Cortex of kidney (tissue), 1 donor: ENCODE data around the gene RAPGEF4.
"Not testable (repeated sequence)": the region's sequence is repeated elsewhere in the genome, so short reads cannot be mapped to it uniquely, and the experiment has no call there.

Experiments used
- DNase-seq: peaks from one replicate; lab custom pipeline; 2025; lab: John Stamatoyannopoulos, UW

The RAPGEF4 gene

DNA sequence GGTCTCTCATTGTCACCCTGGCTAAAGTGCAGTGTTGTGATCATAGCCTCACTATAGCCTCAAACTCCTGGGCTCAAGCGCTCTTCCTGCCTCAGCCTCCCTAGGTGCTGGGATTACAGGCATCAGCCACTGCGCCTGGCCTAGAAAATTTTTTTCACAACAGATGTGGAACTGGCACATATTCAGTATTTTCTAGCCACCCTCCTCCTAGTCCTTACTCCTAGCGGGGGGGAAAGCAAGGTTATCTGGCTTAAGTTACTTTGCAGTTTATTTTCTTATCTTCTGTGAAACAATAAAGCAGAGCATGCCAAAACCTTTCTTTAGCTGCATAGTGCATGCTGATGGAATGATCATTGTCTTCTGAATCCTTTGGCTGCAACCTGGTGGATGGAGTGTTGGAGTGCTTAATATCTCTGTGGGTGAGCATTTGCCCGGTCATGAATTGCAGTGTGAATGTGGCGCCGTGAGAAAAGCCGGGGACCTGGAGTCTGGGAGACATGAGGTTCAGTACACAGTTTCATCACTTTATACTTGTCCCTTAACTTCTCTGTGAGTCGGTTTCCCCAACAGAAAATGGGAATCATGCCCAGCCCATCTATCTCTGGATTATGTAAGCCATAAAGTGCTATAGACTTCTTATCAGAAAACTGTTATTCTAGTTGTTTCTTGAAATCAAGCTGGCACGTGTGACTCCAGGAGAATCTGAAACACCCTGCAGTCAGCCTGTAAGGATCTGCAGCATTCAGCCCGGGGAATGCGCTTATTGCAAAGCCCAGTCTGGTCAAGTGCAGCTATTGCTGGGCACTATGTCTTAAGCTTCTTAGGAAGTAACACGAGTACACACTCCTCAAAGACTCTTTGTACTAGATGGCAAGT lies 301.8 kb downstream of the RAPGEF4 start:
- DNase-seq: no peak

DNA sequence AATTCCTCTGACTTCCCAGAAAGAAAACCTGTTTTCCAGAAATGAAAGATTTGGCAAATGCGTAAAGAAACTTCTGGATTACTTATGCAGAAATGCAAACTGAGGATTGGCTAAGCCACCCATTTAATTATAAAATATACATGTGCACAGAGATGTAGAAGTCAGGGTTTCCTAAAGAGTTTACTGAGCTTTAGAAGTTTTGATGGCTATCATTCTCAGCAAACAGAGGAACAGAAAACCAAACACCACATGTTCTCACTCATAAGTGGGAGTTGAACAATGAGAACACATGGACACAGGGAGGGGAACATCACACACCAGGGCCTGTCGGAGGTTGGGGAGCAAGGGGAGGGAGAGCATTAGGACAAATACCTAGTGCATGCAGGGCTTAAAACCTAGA lies 302.6 kb downstream of the RAPGEF4 start:
- DNase-seq: not testable (repeated sequence)

DNA sequence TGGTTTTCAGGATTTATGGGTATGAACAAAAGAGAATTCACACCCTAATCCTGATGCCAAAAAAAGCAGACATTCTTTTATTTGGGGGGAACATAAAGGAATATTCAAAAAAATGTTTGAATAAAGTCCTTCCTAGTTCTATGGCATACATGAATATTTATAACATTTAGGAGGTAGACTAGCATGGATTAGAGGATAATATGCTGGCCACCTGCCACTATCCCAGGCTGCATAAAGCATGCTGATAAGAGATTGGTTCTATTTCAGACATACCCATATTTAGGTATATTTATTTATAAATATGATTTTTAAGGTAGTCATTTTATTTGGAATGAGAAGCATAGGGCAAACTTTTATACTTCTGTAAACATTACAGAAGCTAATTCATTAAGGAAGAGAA lies 305.1 kb downstream of the RAPGEF4 start:
- no peak for DNase-seq

DNA sequence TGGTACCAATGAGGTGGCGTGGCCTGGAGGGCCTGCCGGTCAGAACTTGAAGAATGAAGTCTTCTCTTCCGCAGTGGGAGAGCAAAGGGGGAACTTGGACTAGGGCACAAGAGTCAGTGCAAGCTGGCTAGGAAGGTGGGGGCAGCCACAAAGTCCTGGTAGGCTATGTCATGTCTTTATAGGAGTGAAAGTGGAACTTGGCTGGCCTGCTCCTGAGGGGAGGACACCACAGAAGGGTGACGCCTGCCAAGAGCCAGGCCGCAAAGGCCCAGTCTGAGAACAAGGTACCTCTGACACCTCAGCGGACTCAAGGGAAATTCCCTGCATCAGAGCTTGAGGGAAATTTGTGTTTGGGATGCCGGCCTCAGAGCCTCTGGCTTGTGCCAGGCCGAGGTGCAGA lies 307.8 kb downstream of the RAPGEF4 start:
- DNase-seq: no peak

DNA sequence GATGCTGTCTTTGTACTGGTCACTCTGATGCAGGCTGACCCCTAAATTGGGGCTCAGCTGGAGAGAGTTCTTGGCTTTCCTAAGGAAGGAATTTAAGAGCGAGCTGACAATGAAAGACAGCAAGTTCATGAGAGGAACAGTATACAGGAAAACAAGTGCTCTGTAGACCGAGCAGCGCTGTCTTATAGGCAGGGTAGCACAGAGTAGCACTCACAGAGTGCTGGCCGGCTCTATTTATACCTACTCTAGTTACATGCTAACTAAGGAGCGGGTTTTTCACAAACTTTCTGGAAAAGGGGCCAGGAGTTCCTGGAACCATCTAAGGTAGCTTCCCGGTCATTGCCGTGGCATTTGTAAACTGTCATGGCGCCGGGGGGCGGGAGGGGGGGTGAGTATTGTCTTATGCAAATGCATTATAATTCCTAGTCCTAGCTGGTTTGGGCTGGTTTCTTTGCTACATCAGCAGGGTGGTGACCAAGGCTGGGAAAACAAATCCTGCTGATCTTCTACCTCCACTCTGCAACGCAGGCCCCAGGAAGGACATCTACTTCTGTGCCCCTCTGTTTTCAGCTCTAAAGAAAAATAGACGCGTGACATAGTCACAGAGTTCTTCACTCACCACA lies 308.4 kb downstream of the RAPGEF4 start:
- no peak for DNase-seq

DNA sequence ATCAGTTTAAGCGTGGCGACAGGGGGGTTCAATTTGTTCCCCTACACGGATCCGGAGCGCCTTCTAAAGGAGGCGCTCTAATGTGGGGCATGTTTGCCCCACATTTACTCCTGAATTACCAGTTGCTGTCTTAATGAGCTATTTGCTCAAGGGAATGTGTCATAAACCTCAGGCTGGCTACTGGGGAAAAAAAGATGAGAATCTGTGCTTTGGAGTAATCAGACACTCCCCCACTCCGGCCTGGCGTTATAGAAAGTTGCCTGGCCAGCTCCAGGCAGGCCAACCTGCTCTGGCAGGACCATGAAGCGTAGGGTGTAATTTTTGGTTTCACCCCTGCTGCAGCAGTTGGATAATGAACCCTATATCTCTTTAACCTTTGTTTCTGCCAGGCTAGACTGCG lies 309.0 kb downstream of the RAPGEF4 start:
- no peak for DNase-seq

DNA sequence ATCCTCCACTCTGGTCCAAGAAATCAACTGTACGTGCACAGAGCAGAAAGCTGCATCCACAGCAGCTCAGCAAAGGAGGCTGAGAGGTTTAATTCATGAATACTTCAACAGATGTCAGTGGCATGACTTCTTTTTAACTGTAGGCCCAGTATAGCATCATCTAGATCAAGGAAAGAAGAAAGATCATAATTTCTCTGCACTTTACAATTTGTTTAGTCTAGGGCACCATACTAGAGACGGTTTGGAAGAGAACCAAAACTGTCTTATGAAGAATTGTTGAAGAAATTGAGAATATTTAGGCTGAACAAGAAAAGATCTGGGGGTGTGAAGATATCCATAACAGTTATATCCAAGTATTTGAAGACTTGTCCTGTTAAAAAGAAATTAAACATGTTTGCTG lies 309.5 kb downstream of the RAPGEF4 start:
- DNase-seq: no peak

DNA sequence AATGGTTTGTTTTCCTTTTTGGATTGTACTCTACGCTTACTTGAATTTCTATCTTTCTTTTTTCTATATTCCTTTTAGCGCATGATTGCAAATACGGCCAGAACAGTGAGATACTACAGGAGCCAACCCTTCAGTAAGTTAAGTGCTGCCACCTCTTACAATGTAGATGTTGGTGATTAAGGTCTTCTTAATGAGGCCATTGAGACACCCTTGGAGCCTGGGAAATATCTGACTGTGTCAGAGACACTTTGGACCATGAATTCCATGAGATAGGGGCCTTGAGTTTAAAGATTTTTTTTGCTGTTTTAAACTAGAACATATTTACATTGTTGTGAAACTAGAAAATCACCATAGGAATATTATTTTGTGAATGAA lies 312.9 kb downstream of the RAPGEF4 start:
- no peak for DNase-seq

DNA sequence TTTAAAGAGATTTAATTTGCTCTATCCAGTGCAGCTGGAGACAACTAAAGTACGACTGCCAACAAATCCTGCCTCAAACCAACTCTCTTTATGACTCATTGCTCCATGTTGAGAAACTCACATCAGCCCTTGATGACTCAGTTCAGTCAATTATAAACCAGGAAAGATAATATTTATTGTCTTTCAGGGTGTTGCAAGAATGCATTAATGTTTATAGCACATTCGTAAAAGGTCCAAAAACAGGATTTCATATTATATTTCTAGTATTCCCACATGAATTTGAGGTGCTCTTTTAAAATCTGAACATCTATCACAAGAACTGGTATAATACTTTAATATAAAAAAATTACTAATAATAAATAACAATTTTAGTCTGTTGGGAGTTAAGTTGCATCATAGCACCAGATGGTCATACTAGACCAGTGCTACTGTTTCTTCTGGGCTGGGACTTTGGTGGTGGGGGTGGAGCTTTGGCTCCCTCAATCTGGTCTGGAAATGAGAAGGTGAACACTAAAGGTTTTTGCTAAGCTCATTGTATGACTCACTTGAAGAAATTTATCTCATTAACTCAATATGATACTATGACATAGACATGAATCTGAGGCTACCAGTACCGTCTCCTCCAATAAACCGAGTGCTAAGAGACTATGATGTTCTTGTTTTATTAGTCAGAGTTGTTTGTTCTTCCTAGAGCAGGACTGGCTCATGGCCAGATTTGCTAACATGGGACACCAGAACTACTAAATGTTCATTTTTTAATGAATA lies 313.4 kb downstream of the RAPGEF4 start:
- DNase-seq: no peak

DNA sequence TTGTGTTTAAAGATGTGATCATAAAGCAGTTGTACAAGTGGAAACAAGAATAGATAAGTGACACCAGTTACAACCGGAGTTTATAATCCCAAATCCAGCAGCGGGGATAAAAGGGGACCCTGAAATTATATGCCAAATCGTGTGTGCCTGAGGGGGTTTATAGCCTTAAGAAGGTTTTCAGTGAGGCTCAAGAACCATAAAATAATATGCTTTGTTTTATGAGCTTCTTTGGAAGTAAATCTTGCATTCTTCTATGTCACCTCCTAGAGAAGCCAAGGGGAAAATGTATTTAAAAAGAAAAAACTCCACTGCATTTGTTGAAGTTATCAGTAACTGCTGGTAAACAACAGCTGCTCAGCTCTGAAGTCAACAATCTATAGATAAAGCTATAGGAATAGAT lies 314.2 kb downstream of the RAPGEF4 start:
- no peak for DNase-seq

DNA sequence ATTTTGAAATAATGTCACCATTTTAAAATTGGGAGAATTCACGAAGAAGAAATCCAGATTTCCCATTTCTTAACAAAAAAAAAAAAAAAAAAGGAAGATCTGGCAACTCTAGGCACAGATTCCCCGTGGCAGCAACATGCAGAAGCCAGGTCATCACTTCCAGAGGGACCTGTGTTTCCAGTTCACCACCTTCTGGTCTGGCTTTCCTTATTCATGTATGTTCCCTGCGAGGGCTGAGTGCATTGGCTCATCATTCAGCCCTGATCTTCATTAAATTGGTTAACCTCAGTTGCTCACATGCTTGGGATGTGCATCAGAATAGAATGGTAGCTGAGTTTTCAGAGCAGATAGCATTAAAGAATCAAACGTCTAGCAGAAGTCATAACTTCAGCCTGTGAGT lies 315.0 kb downstream of the RAPGEF4 start:
- no peak for DNase-seq

DNA sequence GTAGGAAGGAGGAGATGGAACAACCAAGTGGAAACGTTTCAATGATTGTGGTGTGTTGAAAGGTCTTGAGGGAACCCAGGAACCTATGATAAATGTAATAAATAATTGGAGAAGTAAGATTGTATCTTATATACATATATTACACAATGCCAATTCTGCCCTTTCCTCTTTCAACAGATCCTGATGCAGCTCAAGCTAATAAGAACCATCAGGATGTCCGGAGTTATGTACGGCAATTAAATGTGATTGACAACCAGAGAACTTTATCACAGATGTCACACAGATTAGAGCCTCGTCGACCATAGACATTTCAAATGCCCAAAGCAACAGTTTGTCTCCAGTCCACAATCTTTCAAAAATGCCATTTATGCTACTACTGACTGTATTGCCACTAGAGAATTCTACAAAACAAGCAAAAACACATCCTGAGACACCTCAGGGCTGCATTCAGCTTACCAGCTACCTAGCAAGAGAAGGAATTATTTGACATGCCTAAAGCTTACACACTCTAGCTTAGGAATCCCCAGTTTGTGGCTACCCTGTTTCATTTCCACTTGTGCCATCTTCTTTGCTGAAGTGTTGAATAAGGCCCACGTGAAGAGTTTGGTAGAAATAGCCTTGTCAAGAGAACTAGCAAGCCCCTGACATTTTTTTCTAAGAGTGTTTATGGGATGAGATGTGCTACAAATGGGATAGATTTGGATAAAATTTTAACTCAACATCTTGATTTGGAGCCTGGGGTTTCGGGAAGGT lies 316.0 kb downstream of the RAPGEF4 start:
- no peak for DNase-seq

DNA sequence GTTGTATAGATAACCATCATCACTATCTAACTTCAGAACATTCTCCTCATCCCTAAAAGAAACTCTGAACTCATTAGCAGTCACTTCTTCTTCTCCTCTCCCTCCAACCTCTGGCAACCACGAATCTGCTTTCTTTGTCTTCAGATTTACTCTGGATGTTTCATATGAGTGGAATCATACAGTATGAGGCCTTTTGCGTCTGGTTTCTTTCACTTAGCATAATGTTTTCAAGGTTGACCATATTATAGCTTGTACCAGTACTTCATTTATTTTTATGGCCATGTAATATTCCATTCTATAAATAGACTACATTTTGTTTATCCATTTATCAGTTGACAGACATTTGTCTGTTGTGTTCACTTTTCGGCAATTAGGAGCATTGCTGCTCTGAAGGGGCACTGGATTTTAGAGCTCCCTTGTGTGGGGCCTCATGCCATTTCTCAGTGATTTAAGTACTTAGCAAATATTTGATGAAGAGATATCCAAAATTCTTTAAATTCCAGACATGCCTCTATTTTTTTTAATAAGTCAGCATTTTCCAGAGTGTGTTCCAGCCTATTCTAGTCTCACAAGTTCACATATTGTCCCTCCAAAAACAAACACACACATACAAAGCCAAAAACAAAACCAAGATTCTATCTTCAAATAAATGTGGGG lies 317.5 kb downstream of the RAPGEF4 start:
- no peak for DNase-seq

DNA sequence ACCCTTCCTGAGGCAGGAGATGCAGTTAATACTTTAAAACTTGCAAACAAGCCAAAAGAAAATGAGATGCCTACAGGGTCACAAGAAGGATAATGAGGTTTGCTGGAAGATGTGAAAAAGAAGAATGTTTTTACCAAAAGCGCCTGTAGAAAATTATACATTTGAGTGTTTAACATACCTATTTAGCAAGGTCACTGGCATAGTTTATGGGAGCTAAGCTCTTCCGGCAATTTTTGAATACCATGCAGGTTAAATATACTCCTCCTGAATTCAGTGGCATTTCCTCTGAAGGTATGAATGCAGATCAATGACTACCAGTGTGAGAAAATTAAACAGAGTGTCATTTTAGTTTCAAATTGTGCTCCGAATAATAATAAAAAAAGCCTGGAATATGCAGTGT lies 318.8 kb downstream of the RAPGEF4 start:
- DNase-seq: no peak

DNA sequence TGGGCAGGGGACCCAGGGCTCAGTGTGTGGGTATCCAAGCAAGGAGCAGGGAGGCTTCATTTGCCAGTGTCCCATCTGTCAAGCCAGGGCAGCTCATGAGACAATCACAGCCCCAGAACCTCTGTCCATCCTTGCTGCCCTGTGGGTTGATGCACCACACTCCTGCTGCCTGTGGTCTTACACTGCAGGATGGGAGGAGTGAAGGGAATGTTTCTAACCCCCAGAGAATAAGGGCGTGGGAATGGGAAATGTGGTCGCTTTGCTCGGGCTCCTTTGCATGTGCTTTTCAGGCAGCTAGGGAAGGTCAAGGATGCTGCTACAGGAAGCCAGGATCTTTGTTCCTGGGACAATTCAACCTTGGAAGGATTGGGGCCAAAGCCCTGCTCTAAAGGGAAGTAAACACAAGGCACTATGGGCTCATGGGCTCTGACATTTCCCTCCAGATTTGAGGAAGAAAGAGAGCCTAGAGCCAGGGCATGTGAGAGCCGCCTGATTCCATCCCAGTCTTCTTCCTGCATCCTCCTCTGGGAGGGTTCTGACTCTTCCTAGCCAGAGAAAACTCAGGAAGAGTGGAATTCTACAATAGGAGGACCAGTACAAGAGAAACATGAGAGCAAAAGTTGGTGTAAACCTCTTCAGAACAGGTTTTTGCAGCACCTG lies 321.2 kb downstream of the RAPGEF4 start:
- no peak for DNase-seq

DNA sequence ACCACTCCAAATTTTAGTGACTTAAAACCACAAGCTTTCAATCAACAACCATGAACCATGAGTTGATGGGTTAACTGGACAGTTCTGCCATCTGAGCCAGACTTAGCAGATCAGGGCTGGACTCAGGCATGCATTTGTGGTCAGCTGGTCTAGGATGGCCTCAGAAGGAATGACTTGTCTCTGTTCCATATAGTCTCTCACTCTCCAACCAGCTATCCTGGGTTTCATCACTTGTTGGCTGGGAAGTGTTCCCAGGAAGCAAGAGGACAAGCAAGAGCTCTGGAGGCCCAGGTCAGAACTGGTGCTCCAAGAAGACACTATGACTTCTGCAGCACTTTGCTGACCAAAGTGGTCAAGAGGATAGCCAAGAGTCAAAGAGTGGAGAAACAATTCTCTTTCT lies 322.5 kb downstream of the RAPGEF4 start:
- DNase-seq: no peak

DNA sequence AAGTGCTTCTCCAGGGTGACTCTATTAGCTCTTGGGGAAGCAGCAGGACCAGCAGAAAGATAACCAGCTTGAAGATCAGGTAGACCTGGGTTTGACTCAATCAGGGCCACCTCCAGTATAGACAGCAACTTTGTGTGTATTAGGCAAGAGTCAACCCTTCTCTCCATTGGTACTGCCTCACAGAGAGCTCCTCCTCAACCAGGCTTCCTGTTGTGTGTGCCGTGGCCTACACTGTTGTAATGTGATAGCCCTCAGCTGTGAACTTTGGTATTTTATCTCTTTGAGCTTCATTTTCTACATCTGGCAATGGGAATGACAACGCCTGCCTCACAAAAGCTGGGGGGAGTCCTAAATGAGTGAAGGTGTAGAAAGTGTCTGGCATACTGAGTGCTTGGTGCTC lies 323.0 kb downstream of the RAPGEF4 start:
- DNase-seq: no peak

DNA sequence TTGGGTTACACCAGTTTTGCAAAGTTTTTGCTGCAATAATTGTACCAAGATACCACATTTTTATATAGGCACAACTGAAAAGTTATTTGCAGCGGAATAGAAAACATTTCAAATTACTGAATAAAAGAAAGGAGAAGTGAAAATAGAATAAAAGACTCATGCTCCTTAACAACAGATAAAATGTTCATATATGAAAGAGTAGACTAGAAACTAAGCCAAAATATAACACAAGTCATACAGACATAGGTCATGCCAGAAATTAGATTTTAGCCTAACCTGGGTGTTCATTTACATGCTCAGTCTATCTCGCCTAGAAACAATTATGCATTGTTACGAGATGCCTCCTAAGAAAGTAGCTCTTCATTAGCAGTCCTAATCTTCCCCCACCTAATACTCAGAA lies 323.6 kb downstream of the RAPGEF4 start:
- DNase-seq: no peak

DNA sequence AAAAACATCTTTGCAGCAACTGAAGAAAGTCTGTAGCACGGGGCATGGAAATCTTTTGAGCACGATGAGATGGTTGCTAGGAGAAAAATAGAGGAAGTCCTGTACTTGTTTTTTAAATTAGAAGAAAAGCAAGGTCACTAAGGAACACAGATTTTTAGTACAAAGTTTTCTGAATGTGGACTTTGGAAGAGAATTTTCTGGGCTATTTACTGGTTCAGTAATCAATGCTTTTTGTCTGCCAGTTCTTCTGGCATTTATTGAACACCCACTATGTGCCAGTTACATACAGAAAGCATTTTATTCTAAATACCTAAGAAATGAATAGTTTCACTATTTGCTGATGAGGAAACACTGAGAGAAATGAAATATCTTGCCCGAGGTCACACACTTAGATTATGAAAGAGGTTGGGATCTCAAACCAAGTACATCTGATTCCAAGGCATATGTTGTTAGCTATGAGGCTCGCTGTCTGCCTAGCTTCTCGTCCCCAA lies 324.4 kb downstream of the RAPGEF4 start:
- DNase-seq: no peak

DNA sequence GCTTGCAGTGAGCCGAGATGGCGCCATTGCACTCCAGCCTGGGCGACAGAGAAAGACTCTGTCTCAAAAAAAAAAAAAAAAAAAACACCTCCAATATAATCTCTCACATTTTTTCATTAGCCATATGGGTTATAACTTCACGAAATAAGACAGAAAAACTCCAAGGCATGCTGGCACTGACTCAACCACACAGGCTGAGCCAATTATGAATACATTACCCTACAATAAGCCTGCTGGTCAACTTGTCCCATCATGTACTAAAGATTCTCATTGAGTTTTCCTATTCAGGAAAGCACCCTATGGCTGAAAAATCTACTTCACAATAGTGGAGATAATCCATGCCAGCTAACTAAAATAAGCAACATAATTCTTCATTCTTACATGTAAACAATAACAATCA lies 327.2 kb downstream of the RAPGEF4 start:
- DNase-seq: no peak
